Endodermal cell (in vitro differentiated cells): ENCODE measurements around the gene ZBTB46. TPM values are rescaled to one million over a fixed set of nuclear protein-coding genes. Genes with fewer than 3 reads are reported as not detected.

Experiments used
- DNase-seq: peaks from one replicate; pipeline ENCODE4 v3.0.0-alpha.2; 2017
- H3K27ac ChIP-seq: 2 replicates; pipeline ENCODE4 v1.5.1; 2013; ENCODE audit warnings: mild to moderate bottlenecking, low read depth, low read length, moderate library complexity
- H3K27me3 ChIP-seq: 2 replicates; pipeline ENCODE4 v1.6.1; 2013; ENCODE audit warnings: mild to moderate bottlenecking, low read length, moderate library complexity; ENCODE audit not compliant: insufficient read depth, control insufficient read depth, poor library complexity, severe bottlenecking
- H3K36me3 ChIP-seq: 2 replicates; pipeline ENCODE4 v1.7.0; 2013; ENCODE audit warnings: mild to moderate bottlenecking, low read length, moderate library complexity; ENCODE audit not compliant: control insufficient read depth, insufficient read depth
- H3K4me1 ChIP-seq: one replicate; pipeline ENCODE4 v1.7.0; 2013; ENCODE audit warnings: low read length; ENCODE audit not compliant: control insufficient read depth, insufficient read depth
- H3K4me3 ChIP-seq: 2 replicates; pipeline ENCODE4 v1.5.1; 2013; ENCODE audit warnings: mild to moderate bottlenecking, low read length, moderate library complexity
- H3K9ac ChIP-seq: 2 replicates; pipeline ENCODE4 v1.6.1; 2013; ENCODE audit warnings: mild to moderate bottlenecking, low read length, moderate library complexity; ENCODE audit not compliant: poor library complexity, severe bottlenecking; ENCODE audit errors: extremely low read depth
- H3K9me3 ChIP-seq: 2 replicates; pipeline ENCODE4 v1.6.1; 2013; ENCODE audit warnings: mild to moderate bottlenecking, low read length, moderate library complexity; ENCODE audit not compliant: control insufficient read depth
- H3K27ac Mint-ChIP-seq: 2 replicates; pipeline ENCODE4 v1.8.0; 2020; ENCODE audit warnings: mixed read lengths
- H3K27me3 Mint-ChIP-seq: 2 replicates; pipeline ENCODE4 v1.8.0; 2021; ENCODE audit warnings: mild to moderate bottlenecking, mixed read lengths; ENCODE audit not compliant: insufficient read depth
- H3K36me3 Mint-ChIP-seq: 2 replicates; pipeline ENCODE4 v1.8.0; 2020; ENCODE audit warnings: low read depth, mixed read lengths
- H3K4me1 Mint-ChIP-seq: 2 replicates; pipeline ENCODE4 v1.8.0; 2020; ENCODE audit warnings: mixed read lengths
- H3K4me3 Mint-ChIP-seq: 2 replicates; pipeline ENCODE4 v1.8.0; 2020; ENCODE audit warnings: mild to moderate bottlenecking, moderate library complexity, mixed read lengths
- H3K9me3 Mint-ChIP-seq: 2 replicates; pipeline ENCODE4 v1.8.0; 2020; ENCODE audit warnings: mild to moderate bottlenecking, mixed read lengths
- CTCF ChIP-seq: fragments of 200-600 bp; sonication (generic); conservative IDR thresholded peaks from 2 replicates; pipeline ENCODE4 v1.5.0; 2021; ENCODE audit warnings: antibody characterized with exemption, mild to moderate bottlenecking
- WGBS, 2 experiments: methylation state at CpG; one replicate each; pipeline versions ENCODE4 v1.1.5 to v1.1.7; 2013; ENCODE audit warnings: missing lambda C conversion rate in 2 of 2, mixed read lengths in 1 of 2; ENCODE audit not compliant: insufficient coverage in 1 of 2, insufficient read length in 1 of 2; 5-methylcytosine and 5-hydroxymethylcytosine counted together
- total RNA-seq, 2 donors: library from RNA; stranded (reverse); fragmentation: NEBNext Ultra II Directional in 1 of 2; extraction: Animal tissue kit (Norgen Biotek cat#: 25700) in 1 of 2; gene quantifications; 2 replicates in 1 of 2; 3 replicates in 1 of 2; pipeline ENCODE4 v1.2.1, GENCODE V29; 2021

ZBTB46 gene
- total RNA-seq, 2 donors from 2014 or later, result 24.9 to 25.9 TPM

GRCh38 chr20:63766695-63767426 is 64.2 kb downstream of the ZBTB46 start:
- no peaks in the 10 kb centered on the region for H3K4me1 Mint-ChIP-seq
- Histone ChIP-seq H3K36me3 (peaks cover 21% of the 10 kb centered on the region), H3K27ac (no peak overlapping the region), H3K4me1 (no peaks in the 10 kb centered on the region), H3K27me3 (no peaks in the 10 kb centered on the region), H3K9ac (no peak overlapping the region), H3K9me3 (no peaks in the 10 kb centered on the region), H3K4me3 (no peak overlapping the region)
- no peak overlapping the region for H3K4me3 Mint-ChIP-seq
- no peak for TF ChIP-seq CTCF
- no peaks in the 10 kb centered on the region for H3K27me3 Mint-ChIP-seq
- WGBS, 2 experiments, result 93 to 95% methylated on average over 30 to 38 of the region's 38 CpGs
- H3K27ac Mint-ChIP-seq, result no peak overlapping the region
- DNase-seq, result no peak
- H3K9me3 Mint-ChIP-seq, result no peaks in the 10 kb centered on the region
- peaks cover 47% of the 10 kb centered on the region for H3K36me3 Mint-ChIP-seq

DNA sequence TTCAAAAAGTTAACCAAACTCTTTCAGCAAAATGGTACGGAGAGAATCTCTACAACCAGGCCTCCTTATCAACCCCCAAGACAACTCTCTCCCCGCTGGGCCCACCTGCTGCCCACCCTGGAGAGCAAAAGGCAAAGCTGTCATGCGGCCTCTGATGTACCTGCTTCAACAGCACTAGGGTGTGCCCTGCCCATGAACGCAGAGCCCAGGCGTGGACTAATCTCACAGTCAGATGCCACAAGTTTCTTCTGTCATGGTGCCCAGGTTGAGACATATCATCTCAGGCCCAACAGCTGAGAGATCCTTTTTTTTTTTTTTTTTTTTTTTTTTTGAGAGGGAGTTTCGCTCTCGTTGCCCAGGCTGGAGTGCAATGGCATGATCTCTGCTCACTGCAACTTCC is 65.2 kb downstream of the ZBTB46 start:
- Histone ChIP-seq H3K4me3 (no peak overlapping the region), H3K27me3 (no peaks in the 10 kb centered on the region), H3K4me1 (no peaks in the 10 kb centered on the region), H3K9ac (no peak overlapping the region), H3K9me3 (no peaks in the 10 kb centered on the region), H3K36me3 (peaks cover 23% of the 10 kb centered on the region), H3K27ac (no peak overlapping the region)
- no peak overlapping the region for H3K27ac Mint-ChIP-seq
- no peaks in the 10 kb centered on the region for H3K9me3 Mint-ChIP-seq
- H3K27me3 Mint-ChIP-seq, result no peaks in the 10 kb centered on the region
- no peak for TF ChIP-seq CTCF
- WGBS, 2 experiments, result 94 to 100% methylated on average over 1 to 7 of the region's 7 CpGs
- no peaks in the 10 kb centered on the region for H3K4me1 Mint-ChIP-seq
- H3K4me3 Mint-ChIP-seq, result no peak overlapping the region
- no peak for DNase-seq
- peaks cover 52% of the 10 kb centered on the region for H3K36me3 Mint-ChIP-seq

- 95 to 97% methylated on average over 13 to 16 of the region's 16 CpGs for WGBS, 2 experiments
- no peaks in the 10 kb centered on the region for H3K9me3 ChIP-seq
- H3K36me3 Mint-ChIP-seq, result peaks cover 49% of the 10 kb centered on the region
- H3K9ac ChIP-seq, result no peak overlapping the region
- no peaks in the 10 kb centered on the region for H3K27me3 ChIP-seq
- no peaks in the 10 kb centered on the region for H3K9me3 Mint-ChIP-seq
- no peaks in the 10 kb centered on the region for H3K4me1 Mint-ChIP-seq
- H3K4me3 Mint-ChIP-seq, result no peak overlapping the region
- H3K27me3 Mint-ChIP-seq, result no peaks in the 10 kb centered on the region
- no peaks in the 10 kb centered on the region for H3K4me1 ChIP-seq
- H3K4me3 ChIP-seq, result no peak overlapping the region
- no peak for DNase-seq
- no peak for TF ChIP-seq CTCF
- H3K36me3 ChIP-seq, result peaks cover 23% of the 10 kb centered on the region
- no peak overlapping the region for H3K27ac Mint-ChIP-seq
- H3K27ac ChIP-seq, result no peak overlapping the region
These were observed 65.8 kb downstream of the ZBTB46 start for GRCh38 chr20:63765082-63765873.
